Left lung (tissue), 10 donors: ENCODE measurements around the gene FAM193A. TPM values are rescaled to one million over a fixed set of nuclear protein-coding genes. Genes with fewer than 3 reads are reported as not detected.
"Not testable (repeated sequence)": the region's sequence is repeated elsewhere in the genome, so short reads cannot be mapped to it uniquely, and the experiment has no call there.

ENCODE experiments used
- ATAC-seq: fragments of 200-7000 bp; cut with Tn5 transposase; one replicate; pipeline ENCODE4 v1.9.1; 2020; ENCODE audit warnings: moderate library complexity
- DNase-seq, 4 donors: peaks; one replicate each; pipeline ENCODE4 v3.0.0-alpha.2; 2013 to 2020
- H3K27ac ChIP-seq, 2 donors: fragments of 200-600 bp; sonication (generic) in 1 of 2; one replicate each; pipeline versions ENCODE4 v1.5.0 to v1.8.0; 2020 to 2021
- H3K27me3 ChIP-seq, 2 donors: fragments of 200-600 bp; sonication (generic) in 1 of 2; one replicate each; pipeline versions ENCODE4 v1.5.0 to v1.8.0; 2020 to 2021
- H3K36me3 ChIP-seq, 2 donors: fragments of 200-600 bp; sonication (generic) in 1 of 2; one replicate each; pipeline versions ENCODE4 v1.5.0 to v1.8.0; 2020 to 2021
- H3K4me1 ChIP-seq, 2 donors: fragments of 200-600 bp; one replicate each; pipeline ENCODE4 v1.8.0; 2021
- H3K4me3 ChIP-seq, 2 donors: fragments of 200-600 bp; sonication (generic) in 1 of 2; one replicate each; pipeline versions ENCODE4 v1.5.0 to v1.8.0; 2020 to 2021; ENCODE audit warnings: mild to moderate bottlenecking in 1 of 2
- H3K9me3 ChIP-seq, 2 donors: fragments of 200-600 bp; sonication (generic) in 1 of 2; one replicate each; pipeline versions ENCODE4 v1.5.0 to v1.8.0; 2020 to 2021
- CTCF ChIP-seq, 2 donors: fragments of 200-600 bp; sonication (generic) in 1 of 2; IDR thresholded peaks; one replicate each; pipeline versions ENCODE4 v1.5.0 to v1.8.0; 2021; ENCODE audit warnings: antibody characterized with exemption in 2 of 2
- intact Hi-C, 2 donors: fragments of 100-400 bp; cut with DNase I; formaldehyde crosslinking; loops; one replicate each; pipeline versions ENCODE4 v1.11.2 to v1.14.2; 2022
- polyA plus RNA-seq, 6 donors: library from polyadenylated mRNA; unstranded; fragments of 120-200 nt; gene quantifications; one replicate each; pipeline ENCODE4 v1.2.1, GENCODE V29; 2013; ENCODE audit not compliant: insufficient read length in 6 of 6
- total RNA-seq, 2 donors: library from RNA; stranded (reverse); fragmentation: NEBNext Ultra II Directional; extraction: Animal tissue kit (Norgen Biotek cat#: 25700); gene quantifications; one replicate each; pipeline ENCODE4 v1.2.1, GENCODE V29; 2021
- donor health status: DM: no; HTN: yes; CAD: no.
- donor health status: DM: no; HTN: no; CAD: no.

Gene FAM193A
- total and polyA plus RNA-seq, 8 donors, result 22.3 to 35.9 (median 30.6) TPM

- Histone ChIP-seq H3K27ac (peak overlapping the region; percentile 33 to 50), H3K4me1 (peaks cover 17 to 51% of the 10 kb centered on the region in 2 donors), H3K36me3 (no peaks in the 10 kb centered on the region), H3K9me3 (peaks cover 0 to 3% of the 10 kb centered on the region in 2 donors), H3K27me3 (no peaks in the 10 kb centered on the region), H3K4me3 (no peak overlapping the region)
- no peak for TF ChIP-seq CTCF (IDR thresholded peaks at IDR 0.05)
- peak; percentile 95 for ATAC-seq
- peak in 1 of 4 donors; percentile 56 for DNase-seq
- intact Hi-C loops, result no loop called here
Measured at GRCh38 chr4:2583517-2583916, 47.1 kb downstream of the FAM193A start.

GRCh38 chr4:2586502-2586901 is 50.1 kb downstream of the FAM193A start:
- ATAC-seq, result no peak
- no peak overlapping the region for H3K27ac ChIP-seq
- peaks cover 26 to 74% of the 10 kb centered on the region in 2 donors for H3K4me1 ChIP-seq
- no peak for DNase-seq
- H3K9me3 ChIP-seq, result no peaks in the 10 kb centered on the region
- intact Hi-C loops, result no loop called here
- no peak overlapping the region for H3K4me3 ChIP-seq
- no peaks in the 10 kb centered on the region for H3K27me3 ChIP-seq
- no peaks in the 10 kb centered on the region for H3K36me3 ChIP-seq
- TF ChIP-seq CTCF (IDR thresholded peaks at IDR 0.05), result no peak

- no peak for ATAC-seq
- TF ChIP-seq CTCF (IDR thresholded peaks at IDR 0.05), result no peak
- no peak overlapping the region for H3K4me3 ChIP-seq
Measured at GRCh38 chr4:2587213-2587823, 50.9 kb downstream of the FAM193A start.

GRCh38 chr4:2588259-2588658 is 51.8 kb downstream of the FAM193A start:
- Histone ChIP-seq H3K4me1 (peaks cover 28 to 75% of the 10 kb centered on the region in 2 donors), H3K4me3 (no peak overlapping the region), H3K27ac (no peak overlapping the region), H3K36me3 (no peaks in the 10 kb centered on the region), H3K9me3 (no peaks in the 10 kb centered on the region), H3K27me3 (no peaks in the 10 kb centered on the region)
- no peak for DNase-seq
- ATAC-seq, result no peak
- intact Hi-C loops, result no loop called here
- TF ChIP-seq CTCF (IDR thresholded peaks at IDR 0.05), result no peak

More at GRCh38 chr4:2587213-2587823, 50.9 kb downstream of the FAM193A start:
- peaks cover 28 to 75% of the 10 kb centered on the region in 2 donors for H3K4me1 ChIP-seq
- H3K9me3 ChIP-seq, result no peaks in the 10 kb centered on the region
- H3K27ac ChIP-seq, result no peak overlapping the region
- no peaks in the 10 kb centered on the region for H3K27me3 ChIP-seq
- no peak for DNase-seq
- no peaks in the 10 kb centered on the region for H3K36me3 ChIP-seq
- intact Hi-C loops, result no loop called here

- Histone ChIP-seq H3K9me3 (no peaks in the 10 kb centered on the region), H3K36me3 (peaks cover 0 to 3% of the 10 kb centered on the region in 2 donors), H3K4me1 (peaks cover 26 to 72% of the 10 kb centered on the region in 2 donors), H3K27me3 (no peaks in the 10 kb centered on the region), H3K27ac (peak overlapping the region; percentile 71), H3K4me3 (no peak overlapping the region)
- peak in 2 of 4 donors; percentile 41 to 48 for DNase-seq
- peak; percentile 90 for ATAC-seq
- TF ChIP-seq CTCF (IDR thresholded peaks at IDR 0.05), result no peak
- intact Hi-C loops, result no loop called here
Measured at GRCh38 chr4:2591189-2591588, 54.7 kb downstream of the FAM193A start.

GRCh38 chr4:2592014-2592413 is 55.6 kb downstream of the FAM193A start:
- intact Hi-C loops, result not testable (repeated sequence)
- peaks cover 26 to 71% of the 10 kb centered on the region in 2 donors for H3K4me1 ChIP-seq
- H3K27ac ChIP-seq, result peak overlapping the region in 1 of 2 donors; percentile 71

More at GRCh38 chr4:2592014-2592413, 55.6 kb downstream of the FAM193A start:
- H3K9me3 ChIP-seq, H3K4me3 ChIP-seq, H3K27me3 ChIP-seq, DNase-seq: not testable (repeated sequence)
- H3K36me3 ChIP-seq, result peaks cover 0 to 11% of the 10 kb centered on the region in 2 donors
- peak; percentile 54 for ATAC-seq
